Thyroid gland (tissue), 4 donors: Measurements from ENCODE around the gene KLHDC9.

Experiments used
- CTCF ChIP-seq, 6 experiments: fragments of 200-600 bp in 3 of 6; fragments of 450-650 bp in 3 of 6; sonication (generic) in 3 of 6; IDR thresholded peaks; one replicate each; pipeline ENCODE4 v1.5.1; 2016 to 2019; ENCODE audit warnings: antibody characterized with exemption in 6 of 6, mild to moderate bottlenecking in 2 of 6, inconsistent platforms in 1 of 6, moderate library complexity in 1 of 6
- POLR2A ChIP-seq, 2 donors: fragments of 450-650 bp; IDR thresholded peaks; one replicate each; pipeline ENCODE4 v1.6.1; 2017; ENCODE audit warnings: antibody characterized with exemption in 2 of 2, mild to moderate bottlenecking in 2 of 2, moderate library complexity in 1 of 2

- TF ChIP-seq POLR2A (IDR thresholded peaks at IDR 0.05) (no peak), CTCF (IDR thresholded peaks at IDR 0.05) (no peak)
Observed at GRCh38 chr1:161076410-161076809, 21.8 kb upstream of the KLHDC9 start.
